Islet precursor cell (in vitro differentiated cells): ENCODE measurements around the gene HAT1.
"Not testable (repeated sequence)": the region's sequence is repeated elsewhere in the genome, so short reads cannot be mapped to it uniquely, and the experiment has no call there.

Experiments
- DNase-seq: peaks from one replicate; pipeline ENCODE4 v3.0.0-alpha.2; 2018

The HAT1 gene

GRCh38 chr2:171985076-171985475, 62.8 kb downstream of the HAT1 start:
- no peak for DNase-seq

- no peak for DNase-seq
Observed at GRCh38 chr2:171986778-171987177, 64.5 kb downstream of the HAT1 start.

- DNase-seq = no peak
Observed at GRCh38 chr2:171991027-171991426, 68.8 kb downstream of the HAT1 start.

- DNase-seq = no peak
Observed at GRCh38 chr2:171995586-171995985, 73.3 kb downstream of the HAT1 start.

GRCh38 chr2:171996021-171996420, 73.8 kb downstream of the HAT1 start:
- no peak for DNase-seq

GRCh38 chr2:171997031-171997430, 74.8 kb downstream of the HAT1 start:
- not testable (repeated sequence) for DNase-seq

- no peak for DNase-seq
Observed at GRCh38 chr2:171999161-171999560, 76.9 kb downstream of the HAT1 start.

- peak; percentile 97 for DNase-seq
Observed at GRCh38 chr2:171999604-172000469, 77.6 kb downstream of the HAT1 start, which contains the start of gene METAP1D. TSS of gene METAP1D (plus strand) at chr2:171999953. CDS start at chr2:171999970, 17 bp downstream.

GRCh38 chr2:172000696-172001361, 78.6 kb downstream of the HAT1 start:
- no peak for DNase-seq

GRCh38 chr2:172007372-172007771, 85.1 kb downstream of the HAT1 start:
- no peak for DNase-seq

- DNase-seq = no peak
Observed at GRCh38 chr2:172009823-172010222, 87.6 kb downstream of the HAT1 start.

GRCh38 chr2:172011812-172012575, 89.7 kb downstream of the HAT1 start:
- no peak for DNase-seq

- no peak for DNase-seq
Observed at GRCh38 chr2:172012677-172013391, 90.6 kb downstream of the HAT1 start.

- peak; percentile 10 for DNase-seq
Observed at GRCh38 chr2:172013396-172013795, 91.1 kb downstream of the HAT1 start.

GRCh38 chr2:172021074-172021931, 99.0 kb downstream of the HAT1 start:
- DNase-seq = peak; percentile 82

GRCh38 chr2:172021955-172022354, 99.7 kb downstream of the HAT1 start:
- DNase-seq = peak; percentile 67

GRCh38 chr2:172031536-172031935, 109.3 kb downstream of the HAT1 start:
- DNase-seq = no peak
